ENCODE data around the gene FAM177A1.

Gene FAM177A1

DNA sequence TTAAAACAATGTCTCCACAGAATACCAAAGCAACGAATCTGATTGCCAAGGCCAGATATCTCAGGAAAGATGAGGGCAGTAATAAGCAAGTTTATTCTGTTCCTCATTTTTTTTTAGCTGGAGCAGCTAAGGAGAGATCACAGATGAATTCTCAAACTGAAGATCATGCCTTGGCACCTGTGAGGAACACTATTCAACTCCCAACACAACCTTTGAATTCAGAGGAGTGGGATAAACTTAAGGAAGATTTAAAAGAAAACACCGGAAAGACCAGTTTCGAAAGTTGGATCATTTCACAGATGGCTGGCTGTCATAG lies 77.3 kb downstream of the FAM177A1 start:
- no peak for DNase-seq (ENCODE audit: low spot score)

DNA sequence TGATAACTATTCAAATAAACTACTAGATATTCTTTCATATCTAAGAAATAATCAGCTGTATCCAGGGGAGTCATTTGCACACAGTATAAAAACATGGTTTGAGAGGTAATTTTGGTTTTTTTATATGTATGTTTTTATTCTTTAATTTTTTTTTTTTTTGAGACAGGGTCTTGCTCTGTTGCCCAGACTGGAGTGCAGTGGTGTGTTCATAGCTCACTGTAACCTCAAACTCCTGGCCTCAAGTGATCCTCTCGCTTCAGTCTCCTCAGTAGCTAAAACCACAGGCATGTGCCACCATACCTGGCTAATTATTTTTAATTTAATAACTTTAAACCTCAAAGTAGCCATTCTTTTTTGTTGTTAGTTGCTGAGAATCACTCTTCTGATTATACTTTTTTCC lies 78.1 kb downstream of the FAM177A1 start:
- DNase-seq (ENCODE audit: low spot score): no peak
